Measurements from ENCODE around the gene SH3BP1. TPM values are rescaled to one million over a fixed set of nuclear protein-coding genes. Genes with fewer than 3 reads are reported as not detected.

SH3BP1 gene
- total and polyA plus RNA-seq, 9 of the 15 experiments (the other 6 are each of a cell fraction or from before 2014, with no cell fraction given), result 0.10 to 36.2 (median 10.4) TPM

DNA sequence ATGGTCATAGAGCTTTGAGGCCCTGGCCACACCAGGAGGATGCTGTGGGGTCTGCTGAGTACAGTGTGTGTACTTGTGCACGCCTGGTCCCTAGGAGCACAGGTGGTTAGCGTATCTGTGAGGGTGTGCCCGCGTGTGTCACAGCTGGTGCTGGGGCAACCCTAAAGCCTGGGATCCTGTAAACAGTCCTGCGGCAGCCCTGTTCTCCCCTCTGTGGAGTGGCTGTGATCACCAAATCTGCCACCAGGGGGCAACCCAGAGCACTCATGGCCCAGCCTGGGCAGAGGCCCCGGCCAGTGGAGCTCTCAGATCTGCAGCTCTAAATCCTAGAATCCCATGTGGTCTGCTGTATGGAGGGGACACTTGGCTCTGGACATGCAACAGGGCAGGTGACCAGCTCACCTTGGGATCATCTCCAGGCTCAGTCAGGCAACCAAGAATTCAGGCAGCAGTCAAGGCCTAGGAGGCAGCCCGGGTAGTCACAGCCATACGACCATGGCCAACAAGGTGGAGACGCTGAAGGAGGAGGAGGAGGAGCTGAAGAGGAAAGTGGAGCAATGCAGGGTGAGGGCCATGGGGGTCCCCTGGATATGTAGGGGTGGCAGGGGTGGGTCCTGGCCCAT is 3.9 kb downstream of the SH3BP1 start (continued):
- TF ChIP-seq, protein P1, sequence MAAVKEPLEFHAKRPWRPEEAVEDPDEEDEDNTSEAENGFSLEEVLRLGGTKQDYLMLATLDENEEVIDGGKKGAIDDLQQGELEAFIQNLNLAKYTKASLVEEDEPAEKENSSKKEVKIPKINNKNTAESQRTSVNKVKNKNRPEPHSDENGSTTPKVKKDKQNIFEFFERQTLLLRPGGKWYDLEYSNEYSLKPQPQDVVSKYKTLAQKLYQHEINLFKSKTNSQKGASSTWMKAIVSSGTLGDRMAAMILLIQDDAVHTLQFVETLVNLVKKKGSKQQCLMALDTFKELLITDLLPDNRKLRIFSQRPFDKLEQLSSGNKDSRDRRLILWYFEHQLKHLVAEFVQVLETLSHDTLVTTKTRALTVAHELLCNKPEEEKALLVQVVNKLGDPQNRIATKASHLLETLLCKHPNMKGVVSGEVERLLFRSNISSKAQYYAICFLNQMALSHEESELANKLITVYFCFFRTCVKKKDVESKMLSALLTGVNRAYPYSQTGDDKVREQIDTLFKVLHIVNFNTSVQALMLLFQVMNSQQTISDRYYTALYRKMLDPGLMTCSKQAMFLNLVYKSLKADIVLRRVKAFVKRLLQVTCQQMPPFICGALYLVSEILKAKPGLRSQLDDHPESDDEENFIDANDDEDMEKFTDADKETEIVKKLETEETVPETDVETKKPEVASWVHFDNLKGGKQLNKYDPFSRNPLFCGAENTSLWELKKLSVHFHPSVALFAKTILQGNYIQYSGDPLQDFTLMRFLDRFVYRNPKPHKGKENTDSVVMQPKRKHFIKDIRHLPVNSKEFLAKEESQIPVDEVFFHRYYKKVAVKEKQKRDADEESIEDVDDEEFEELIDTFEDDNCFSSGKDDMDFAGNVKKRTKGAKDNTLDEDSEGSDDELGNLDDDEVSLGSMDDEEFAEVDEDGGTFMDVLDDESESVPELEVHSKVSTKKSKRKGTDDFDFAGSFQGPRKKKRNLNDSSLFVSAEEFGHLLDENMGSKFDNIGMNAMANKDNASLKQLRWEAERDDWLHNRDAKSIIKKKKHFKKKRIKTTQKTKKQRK (IDR thresholded peaks at IDR 0.05; ENCODE audit: borderline replicate concordance, low read depth, low read length), result no peak
- no peak for TF ChIP-seq GABPB2 (CRISPR knock-in tag; conservative IDR thresholded peaks at IDR 0.05)
- peak; percentile 53 to 67 for TF ChIP-seq RAD21 (CRISPR knock-in tag; conservative IDR thresholded peaks at IDR 0.05 in 1 of 2, IDR thresholded peaks at IDR 0.05 in 1 of 2)
- 0 out of 2 replicates have a peak, but pooled peaks have one; percentile 16 for TF ChIP-seq ZNF384 (IDR thresholded peaks at IDR 0.05; ENCODE audit: low read depth, low read length)
- TF ChIP-seq MAZ (CRISPR knock-in tag; conservative IDR thresholded peaks at IDR 0.05 in 1 of 2, IDR thresholded peaks at IDR 0.05 in 1 of 2), result 0 out of 4 replicates have a peak, but pooled peaks of 1 of the 2 experiments have one; percentile 26
- no peak for TF ChIP-seq POLR2B (IDR thresholded peaks at IDR 0.05; ENCODE audit: low read depth, partially characterized antibody)
- TF ChIP-seq ZFX (CRISPR knock-in tag; IDR thresholded peaks at IDR 0.05), result peak; percentile 19; the same call in 1 of the 2 replicates
- 0 out of 2 replicates have a peak, but pooled peaks have one; percentile 20 for TF ChIP-seq RB1 (IDR thresholded peaks at IDR 0.05; ENCODE audit: low read depth)
- TF ChIP-seq, protein P2, sequence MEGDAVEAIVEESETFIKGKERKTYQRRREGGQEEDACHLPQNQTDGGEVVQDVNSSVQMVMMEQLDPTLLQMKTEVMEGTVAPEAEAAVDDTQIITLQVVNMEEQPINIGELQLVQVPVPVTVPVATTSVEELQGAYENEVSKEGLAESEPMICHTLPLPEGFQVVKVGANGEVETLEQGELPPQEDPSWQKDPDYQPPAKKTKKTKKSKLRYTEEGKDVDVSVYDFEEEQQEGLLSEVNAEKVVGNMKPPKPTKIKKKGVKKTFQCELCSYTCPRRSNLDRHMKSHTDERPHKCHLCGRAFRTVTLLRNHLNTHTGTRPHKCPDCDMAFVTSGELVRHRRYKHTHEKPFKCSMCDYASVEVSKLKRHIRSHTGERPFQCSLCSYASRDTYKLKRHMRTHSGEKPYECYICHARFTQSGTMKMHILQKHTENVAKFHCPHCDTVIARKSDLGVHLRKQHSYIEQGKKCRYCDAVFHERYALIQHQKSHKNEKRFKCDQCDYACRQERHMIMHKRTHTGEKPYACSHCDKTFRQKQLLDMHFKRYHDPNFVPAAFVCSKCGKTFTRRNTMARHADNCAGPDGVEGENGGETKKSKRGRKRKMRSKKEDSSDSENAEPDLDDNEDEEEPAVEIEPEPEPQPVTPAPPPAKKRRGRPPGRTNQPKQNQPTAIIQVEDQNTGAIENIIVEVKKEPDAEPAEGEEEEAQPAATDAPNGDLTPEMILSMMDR (IDR thresholded peaks at IDR 0.05 in 2 of 3, conservative IDR thresholded peaks at IDR 0.05 in 1 of 3; ENCODE audit: insufficient read depth in 2 of 3, low read depth in 1 of 3, low read length in 3 of 3), result peak; percentile 78 to 85 (median 81)
